GM10266 (cell line): ENCODE results near the gene MISFA.

Experiments
- DNase-seq: peaks from one replicate; pipeline ENCODE4 v3.0.0; 2012; ENCODE audit errors: extremely low spot score
- CTCF ChIP-seq: IDR thresholded peaks from 2 replicates; pipeline ENCODE4 v1.5.1; 2012; ENCODE audit warnings: mild to moderate bottlenecking, low read depth; ENCODE audit not compliant: control insufficient read depth, insufficient read depth; ENCODE audit errors: missing control alignments

The MISFA gene

GRCh38 chr11:18608376-18608775 lies 8.8 kb downstream of the MISFA start:
- no peak for TF ChIP-seq CTCF
- DNase-seq: no peak

- no peak for DNase-seq
Measured at GRCh38 chr11:18611196-18611595, 11.6 kb downstream of the MISFA start.

DNA sequence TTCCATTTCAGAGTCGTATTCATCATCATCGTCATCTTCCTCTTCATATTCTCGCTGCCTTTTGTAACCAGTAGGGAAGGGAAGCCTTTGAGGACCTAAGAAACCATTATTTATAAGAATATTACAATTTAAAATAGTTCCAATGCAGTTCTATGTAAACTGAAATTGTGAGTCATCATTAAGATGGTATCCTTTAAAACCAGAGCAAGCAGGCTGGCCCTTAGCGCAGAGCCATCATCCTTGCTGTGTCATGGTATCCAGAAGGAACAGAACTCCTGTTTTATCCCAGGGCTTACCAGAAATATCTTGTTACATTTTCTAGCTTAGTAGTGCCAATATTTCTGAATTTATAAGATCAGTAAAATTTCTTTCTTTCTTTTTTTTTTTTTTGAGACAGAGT lies 12.8 kb downstream of the MISFA start:
- DNase-seq: no peak
- TF ChIP-seq CTCF: no peak

More at GRCh38 chr11:18611196-18611595, 11.6 kb downstream of the MISFA start:
- TF ChIP-seq CTCF: no peak

- DNase-seq: no peak
- TF ChIP-seq CTCF: no peak
Measured at GRCh38 chr11:18614667-18615066, 15.1 kb downstream of the MISFA start.

DNA sequence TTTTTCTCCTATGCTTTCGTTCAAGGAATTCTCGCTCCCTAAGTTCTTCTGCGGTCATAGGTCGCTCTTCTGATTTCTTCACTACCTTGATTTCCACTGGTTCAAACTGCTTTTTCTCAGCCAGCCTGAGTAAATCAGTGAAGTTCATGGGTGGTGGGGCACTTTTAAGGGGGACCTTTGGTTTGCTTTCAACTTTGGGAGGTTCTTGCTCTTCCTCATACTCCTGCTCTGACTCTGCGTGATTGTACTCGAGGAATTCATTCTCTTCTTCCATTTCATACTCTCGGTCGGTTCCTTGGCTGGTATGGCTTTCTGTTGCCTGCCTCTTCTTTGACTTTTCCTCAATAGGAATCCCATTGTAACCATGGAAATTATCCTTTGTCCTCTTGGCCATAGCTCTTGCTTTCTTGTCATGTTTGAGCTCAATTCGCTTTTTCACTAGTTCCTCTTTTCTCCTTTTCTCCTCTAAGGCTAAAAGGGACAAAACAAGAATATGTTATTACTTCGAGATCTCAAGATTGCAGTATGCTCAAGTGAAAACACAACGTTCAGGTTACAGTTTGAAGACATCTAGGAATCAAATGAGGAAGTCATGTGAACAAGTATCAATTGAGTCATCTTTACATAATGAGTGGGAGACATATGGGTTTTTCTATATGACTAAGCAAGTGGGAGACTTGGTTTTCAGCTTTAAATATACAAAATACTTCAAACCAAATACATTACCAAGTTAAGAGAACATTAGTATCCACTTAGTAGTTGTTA lies 16.2 kb downstream of the MISFA start:
- DNase-seq: peak; percentile 72
- TF ChIP-seq CTCF: no peak

DNA sequence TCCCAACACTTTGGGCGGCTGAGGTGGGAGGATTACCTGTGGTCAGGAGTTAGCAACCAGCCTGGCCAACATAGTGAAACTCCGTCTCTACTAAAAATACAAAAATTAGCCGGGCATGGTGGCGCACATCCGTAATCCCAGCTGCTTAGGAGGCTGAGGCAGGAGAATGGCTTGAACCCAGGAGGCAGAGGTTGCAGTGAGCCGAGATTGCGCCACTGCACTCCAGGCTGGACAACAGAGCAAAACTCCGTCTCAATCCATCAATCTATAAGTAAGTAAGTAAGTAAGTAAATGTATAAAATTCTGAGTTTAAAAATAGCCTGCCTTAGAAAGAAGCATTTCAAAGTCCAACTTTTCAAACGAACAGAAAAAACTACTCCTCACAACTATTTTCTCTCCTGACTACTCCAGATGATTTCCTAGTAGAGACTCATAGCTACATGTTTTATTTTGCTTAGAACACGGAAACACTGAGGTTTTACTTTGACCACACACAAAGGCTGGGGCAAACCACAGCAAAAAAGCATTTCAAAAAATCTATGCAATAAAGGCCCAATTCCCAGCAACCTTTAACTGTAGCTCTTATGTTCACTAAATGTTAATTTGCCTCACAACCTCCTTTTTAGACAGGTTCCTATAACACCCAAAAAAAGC lies 18.2 kb downstream of the MISFA start:
- TF ChIP-seq CTCF: no peak
- peak; percentile 12 for DNase-seq

DNA sequence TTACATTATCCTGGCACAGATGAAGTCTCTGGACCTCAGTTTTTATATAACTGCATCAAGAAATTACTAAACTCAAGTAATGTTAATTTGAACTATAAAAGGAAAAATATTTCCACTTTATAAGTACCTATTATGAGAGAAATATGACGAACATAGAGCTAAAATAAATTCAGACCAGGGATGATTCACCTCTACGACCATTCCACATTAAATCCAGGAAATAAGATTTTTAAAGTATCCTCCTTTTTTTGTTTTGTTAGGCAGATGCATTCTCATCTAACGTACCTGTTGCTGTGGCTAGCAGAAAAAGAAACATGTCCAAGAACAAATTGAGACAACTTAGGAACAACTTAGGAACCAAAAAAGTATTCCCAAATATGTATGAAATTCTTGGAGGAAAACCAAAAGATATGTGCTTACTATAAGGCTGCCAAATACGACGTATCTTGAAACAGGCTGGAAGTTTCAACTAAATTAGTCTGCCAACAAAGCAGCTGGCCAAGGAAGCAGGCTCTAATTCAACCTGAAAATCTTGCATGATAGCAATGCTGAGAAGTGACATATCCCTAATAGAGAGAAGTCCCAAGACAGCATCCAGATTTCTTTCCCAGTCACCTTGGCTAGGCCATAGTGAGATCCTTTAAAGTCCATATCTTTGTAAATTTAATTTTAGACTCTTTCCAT lies 18.9 kb downstream of the MISFA start:
- DNase-seq: no peak
- TF ChIP-seq CTCF: no peak
